ENCODE measurements around the gene CAMK1.

DNA sequence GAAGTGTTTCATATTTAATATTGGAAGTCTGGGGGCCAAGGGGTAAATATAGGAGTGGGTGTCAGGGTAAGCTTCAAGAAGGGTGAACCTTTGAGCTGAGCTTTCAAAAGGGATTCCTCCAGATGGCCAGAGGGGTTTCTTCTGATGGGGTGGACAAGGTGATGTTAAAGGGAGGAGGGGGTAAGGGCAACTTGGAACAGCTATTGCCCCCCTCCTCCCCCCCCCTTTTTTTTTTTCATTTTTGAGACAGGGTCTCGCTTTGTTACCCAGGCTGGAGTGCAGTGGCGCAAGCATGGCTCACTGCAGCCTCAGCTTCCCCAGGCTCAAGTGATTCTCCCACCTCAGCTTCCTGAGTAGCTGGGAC lies 38.2 kb upstream of the CAMK1 start:
- TF ChIP-seq POLR2A (IDR thresholded peaks at IDR 0.05; ENCODE audit: extremely low read depth, insufficient read length) (no peak), MAX (IDR thresholded peaks at IDR 0.05; ENCODE audit: low read depth, low read length) (no peak)
- TF ChIP-seq, protein P1, sequence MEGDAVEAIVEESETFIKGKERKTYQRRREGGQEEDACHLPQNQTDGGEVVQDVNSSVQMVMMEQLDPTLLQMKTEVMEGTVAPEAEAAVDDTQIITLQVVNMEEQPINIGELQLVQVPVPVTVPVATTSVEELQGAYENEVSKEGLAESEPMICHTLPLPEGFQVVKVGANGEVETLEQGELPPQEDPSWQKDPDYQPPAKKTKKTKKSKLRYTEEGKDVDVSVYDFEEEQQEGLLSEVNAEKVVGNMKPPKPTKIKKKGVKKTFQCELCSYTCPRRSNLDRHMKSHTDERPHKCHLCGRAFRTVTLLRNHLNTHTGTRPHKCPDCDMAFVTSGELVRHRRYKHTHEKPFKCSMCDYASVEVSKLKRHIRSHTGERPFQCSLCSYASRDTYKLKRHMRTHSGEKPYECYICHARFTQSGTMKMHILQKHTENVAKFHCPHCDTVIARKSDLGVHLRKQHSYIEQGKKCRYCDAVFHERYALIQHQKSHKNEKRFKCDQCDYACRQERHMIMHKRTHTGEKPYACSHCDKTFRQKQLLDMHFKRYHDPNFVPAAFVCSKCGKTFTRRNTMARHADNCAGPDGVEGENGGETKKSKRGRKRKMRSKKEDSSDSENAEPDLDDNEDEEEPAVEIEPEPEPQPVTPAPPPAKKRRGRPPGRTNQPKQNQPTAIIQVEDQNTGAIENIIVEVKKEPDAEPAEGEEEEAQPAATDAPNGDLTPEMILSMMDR (IDR thresholded peaks at IDR 0.05; ENCODE audit: low read depth, low read length) = no peak
